ENCODE measurements around the gene MYF6.
"Not testable (repeated sequence)": the region's sequence is repeated elsewhere in the genome, so short reads cannot be mapped to it uniquely, and the experiment has no call there.

Gene MYF6

DNA sequence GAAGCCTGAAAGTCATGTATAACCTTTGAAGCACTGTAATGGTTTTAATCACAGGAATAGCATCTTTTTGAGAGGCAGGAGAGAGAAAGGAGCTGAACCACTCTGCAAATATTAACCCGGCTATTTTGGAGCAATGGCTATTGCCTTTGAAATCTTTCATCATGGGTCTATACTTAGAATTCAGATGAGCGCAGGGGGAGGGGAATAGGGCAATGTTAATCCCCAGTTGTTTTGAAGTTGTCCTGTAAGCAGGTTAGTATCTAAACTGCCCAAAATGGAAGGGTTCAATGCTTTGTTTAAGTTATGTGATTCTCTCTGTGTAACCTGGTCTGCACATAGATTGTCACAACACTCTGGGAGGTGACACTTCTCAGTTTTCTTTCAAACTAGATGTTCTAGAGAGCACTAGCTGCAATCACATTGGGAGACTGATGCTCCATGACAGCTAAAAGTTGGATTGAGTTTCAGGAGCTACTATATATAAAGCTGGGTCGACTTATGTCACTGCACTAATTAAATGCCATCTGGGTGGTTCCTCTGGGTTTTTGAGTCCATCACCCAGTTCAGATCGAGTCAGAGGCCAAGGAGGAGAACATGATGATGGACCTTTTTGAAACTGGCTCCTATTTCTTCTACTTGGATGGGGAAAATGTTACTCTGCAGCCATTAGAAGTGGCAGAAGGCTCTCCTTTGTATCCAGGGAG, at the start of gene MYF6:
Gene MYF6 (plus strand): TSS at position 509 of the 704 bp plus-strand sequence. CDS start 86 bp downstream, at position 595.
- no peak for DNase-seq (ENCODE audit: low spot score)

DNA sequence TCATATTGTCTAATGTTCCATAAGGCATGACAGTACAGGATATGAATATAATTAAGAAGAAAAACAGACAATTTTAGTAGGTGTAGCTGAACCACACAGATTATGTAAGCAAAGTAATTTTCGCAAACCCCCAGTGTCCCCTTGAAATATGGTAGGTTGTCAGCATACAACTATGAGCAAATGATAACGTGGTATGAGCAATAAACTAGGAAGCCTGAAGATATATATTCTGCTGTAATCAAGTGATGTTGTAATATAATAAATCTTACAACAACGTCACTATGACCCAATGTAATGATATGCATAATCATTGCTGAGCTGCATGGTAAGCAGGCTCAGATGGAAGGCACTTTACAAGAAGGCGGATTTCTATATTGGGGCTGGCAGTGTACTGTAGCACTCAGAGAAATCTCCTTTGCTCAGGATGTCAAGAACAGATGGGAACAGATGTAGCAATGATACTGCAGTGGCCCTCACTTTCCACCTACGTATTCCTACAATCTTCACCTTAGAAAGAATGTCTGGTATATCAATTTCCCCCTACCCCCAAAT, 47.8 kb upstream of the MYF6 start:
- no peak for DNase-seq (ENCODE audit: low spot score)

GRCh38 chr12:80662586-80662985, 44.8 kb upstream of the MYF6 start:
- DNase-seq (ENCODE audit: low spot score): no peak

DNA sequence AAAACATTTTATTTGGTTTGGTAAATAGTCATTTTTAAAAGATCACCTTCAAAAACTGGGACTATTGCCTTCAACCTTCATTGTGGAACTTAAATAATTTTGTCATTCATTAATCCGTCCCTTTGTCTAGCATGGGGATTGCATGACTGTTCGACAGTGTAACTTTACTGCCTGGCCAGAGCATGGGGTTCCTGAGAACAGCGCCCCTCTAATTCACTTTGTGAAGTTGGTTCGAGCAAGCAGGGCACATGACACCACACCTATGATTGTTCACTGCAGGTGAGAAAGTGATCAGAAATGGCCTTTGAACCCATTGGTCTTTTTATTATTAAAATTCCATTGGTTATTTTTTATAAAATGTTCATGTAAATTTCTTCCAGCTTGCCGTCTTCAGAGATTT, 37.2 kb upstream of the MYF6 start:
- DNase-seq (ENCODE audit: low spot score): no peak

- DNase-seq (ENCODE audit: low spot score): not testable (repeated sequence)
These were observed 31.3 kb upstream of the MYF6 start for GRCh38 chr12:80676042-80676636.

- DNase-seq (ENCODE audit: low spot score): no peak
These were observed 30.6 kb upstream of the MYF6 start for GRCh38 chr12:80676856-80677255.

- no peak for DNase-seq (ENCODE audit: low spot score)
These were observed 29.4 kb upstream of the MYF6 start for GRCh38 chr12:80677994-80678393.

DNA sequence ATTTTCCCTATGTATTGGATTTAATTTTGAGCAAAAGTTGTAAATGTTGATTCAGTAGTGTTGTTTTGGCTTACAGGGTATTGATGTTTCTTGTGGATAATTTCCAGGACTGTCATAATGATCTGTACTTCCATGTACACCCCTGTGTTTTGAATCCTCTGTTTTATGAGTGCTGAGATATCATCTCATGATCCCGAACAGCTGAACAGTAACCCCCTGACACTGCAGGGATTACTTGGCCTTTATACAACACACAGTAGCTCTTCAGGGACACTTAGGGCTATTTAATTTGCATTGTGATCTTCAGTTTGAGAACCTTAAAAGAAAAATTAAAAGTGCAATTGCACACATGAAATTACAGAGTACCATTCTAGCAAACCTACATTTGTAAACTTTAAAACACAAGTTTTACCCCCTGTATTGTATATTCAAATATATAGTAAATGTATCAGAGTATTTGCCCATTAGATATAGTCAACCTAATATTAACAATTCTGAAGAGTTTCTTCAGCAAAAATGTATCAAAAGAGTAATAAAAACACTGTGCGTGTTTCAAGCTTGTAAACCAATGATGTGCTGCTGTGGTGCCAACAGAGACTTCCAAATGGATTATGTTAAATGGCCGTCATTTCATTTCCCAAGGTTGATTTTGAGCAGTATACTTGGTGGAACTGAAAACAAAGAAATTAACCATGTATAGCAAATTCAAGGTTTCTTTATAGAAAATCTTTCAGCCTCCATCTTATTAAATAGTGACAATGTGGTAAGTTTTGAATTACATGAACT, 27.9 kb upstream of the MYF6 start:
- DNase-seq (ENCODE audit: low spot score): no peak

- no peak for DNase-seq (ENCODE audit: low spot score)
These were observed 26.1 kb upstream of the MYF6 start for GRCh38 chr12:80681287-80681686.

GRCh38 chr12:80681786-80682185, 25.6 kb upstream of the MYF6 start:
- no peak for DNase-seq (ENCODE audit: low spot score)

DNA sequence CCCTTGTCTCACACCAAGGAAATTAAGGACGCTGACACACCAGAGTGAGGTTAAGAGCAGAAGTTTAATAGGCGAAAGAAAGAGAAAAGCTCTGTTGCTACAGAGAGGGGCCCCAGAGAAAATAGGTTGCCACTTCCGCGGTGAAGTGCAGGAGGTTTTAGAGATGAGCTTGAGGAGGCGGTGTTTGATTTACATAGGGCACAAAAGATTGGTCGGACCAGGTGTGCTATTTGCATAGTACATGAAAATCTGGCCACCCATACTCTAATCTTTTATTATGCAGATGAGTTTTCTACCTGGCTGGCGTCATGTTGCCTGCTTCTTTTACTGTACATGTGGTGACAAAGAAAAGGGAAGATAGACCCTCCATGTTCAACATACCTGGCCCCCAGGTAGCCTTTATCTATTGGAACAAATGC, 23.3 kb upstream of the MYF6 start:
- DNase-seq (ENCODE audit: low spot score): no peak

GRCh38 chr12:80690090-80690489, 17.3 kb upstream of the MYF6 start:
- DNase-seq (ENCODE audit: low spot score): no peak

- DNase-seq (ENCODE audit: low spot score): no peak
These were observed 16.9 kb upstream of the MYF6 start for GRCh38 chr12:80690513-80690912.

DNA sequence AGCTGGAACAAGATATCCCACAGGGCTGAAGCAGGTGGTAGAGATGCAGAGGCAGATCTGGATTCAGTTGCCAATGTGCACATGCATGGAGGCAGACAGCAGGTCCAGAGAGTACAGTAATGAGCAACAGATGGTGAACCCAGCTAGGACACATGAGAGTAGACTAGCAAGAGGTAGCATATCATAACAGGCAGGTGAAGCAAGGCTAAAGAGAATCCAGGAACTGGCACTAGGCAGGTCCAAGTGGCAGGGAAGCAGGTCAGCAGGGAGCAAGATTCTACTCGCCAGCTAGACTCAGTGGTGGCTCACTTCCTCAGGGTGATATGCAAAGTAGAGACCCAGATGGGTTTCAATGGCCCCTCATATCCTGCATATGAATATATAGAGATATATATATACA, 15.3 kb upstream of the MYF6 start:
- DNase-seq (ENCODE audit: low spot score): no peak

- no peak for DNase-seq (ENCODE audit: low spot score)
These were observed 10.1 kb upstream of the MYF6 start for GRCh38 chr12:80697270-80697887.

DNA sequence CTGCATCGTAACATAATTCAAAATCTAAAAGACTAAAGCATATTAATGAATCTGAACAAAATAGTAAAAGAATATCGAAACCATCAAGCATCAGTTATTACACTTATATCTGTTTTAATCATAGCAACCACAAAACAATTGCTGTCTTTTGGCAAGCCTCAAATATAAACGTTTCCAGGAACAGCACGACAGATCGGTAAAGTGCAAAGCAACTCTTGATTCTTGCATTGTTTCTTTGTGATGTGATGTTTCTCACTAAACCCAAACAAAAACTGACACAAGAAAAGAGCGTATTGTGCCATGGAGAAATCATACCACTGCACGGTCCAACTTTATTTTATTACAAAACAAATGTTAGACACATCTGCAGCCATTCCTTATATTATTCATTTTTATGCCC, 9.2 kb upstream of the MYF6 start:
- no peak for DNase-seq (ENCODE audit: low spot score)

- DNase-seq (ENCODE audit: low spot score): no peak
These were observed 8.4 kb upstream of the MYF6 start for GRCh38 chr12:80698847-80699542.

- DNase-seq (ENCODE audit: low spot score): no peak
These were observed 7.1 kb upstream of the MYF6 start for GRCh38 chr12:80700327-80700726.

- no peak for DNase-seq (ENCODE audit: low spot score)
These were observed 6.0 kb upstream of the MYF6 start for GRCh38 chr12:80701388-80701787.

- DNase-seq (ENCODE audit: low spot score): no peak
These were observed 4.3 kb upstream of the MYF6 start for GRCh38 chr12:80702889-80703805.

DNA sequence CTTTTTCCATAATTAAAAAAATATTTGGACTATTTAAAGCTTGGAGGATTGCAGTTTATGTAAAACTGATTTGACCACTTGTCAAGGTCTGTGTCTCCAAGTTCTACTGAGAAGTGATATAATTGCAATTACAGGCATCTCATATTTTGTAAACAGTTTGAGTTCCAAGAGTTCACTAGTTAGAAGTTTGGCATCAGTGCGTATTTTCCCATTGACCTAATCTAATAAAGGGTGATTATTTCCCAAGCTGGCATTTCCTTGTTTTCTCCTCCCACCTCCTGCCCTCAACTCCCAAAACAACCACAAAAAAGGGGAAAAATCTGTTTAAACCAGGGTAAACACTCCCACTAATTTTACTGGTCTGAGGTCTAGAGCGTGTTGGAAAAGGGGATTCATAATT, 3.0 kb upstream of the MYF6 start:
- no peak for DNase-seq (ENCODE audit: low spot score)
